GM12878 (cell line): ENCODE data around the gene SLC12A5. TPM values are rescaled to one million over a fixed set of nuclear protein-coding genes. Genes with fewer than 3 reads are reported as not detected.

Experiments
- BCL3 ChIP-seq: IDR thresholded peaks from 2 replicates; pipeline ENCODE4 v1.6.1; 2011; ENCODE audit warnings: borderline replicate concordance, low read depth, mild to moderate bottlenecking, moderate library complexity, low read length; ENCODE audit not compliant: insufficient read depth, poor library complexity, severe bottlenecking
- CHD1 ChIP-seq: IDR thresholded peaks from 2 replicates; pipeline ENCODE4 v1.6.1; 2012; ENCODE audit warnings: low read depth, low read length, improper control_type of control experiment
- EP300 ChIP-seq, 2 experiments: fragments of 150-350 bp in 1 of 2; IDR thresholded peaks; 2 replicates each; pipeline ENCODE4 v1.6.1; 2011 to 2012; ENCODE audit warnings: low read depth in 2 of 2, low read length in 2 of 2, borderline replicate concordance in 1 of 2, improper control_type of control experiment in 1 of 2, inconsistent platforms in 1 of 2; ENCODE audit not compliant: control insufficient read depth in 1 of 2
- ESRRA ChIP-seq: IDR thresholded peaks from 2 replicates; pipeline ENCODE4 v1.6.1; 2012; ENCODE audit warnings: mild to moderate bottlenecking, low read length, improper control_type of control experiment
- FOXM1 ChIP-seq: IDR thresholded peaks from 2 replicates; pipeline ENCODE4 v1.6.1; 2012; ENCODE audit warnings: low read depth, mild to moderate bottlenecking, inconsistent platforms, low read length, moderate library complexity
- IKZF1 ChIP-seq: fragments of 450-650 bp; conservative IDR thresholded peaks from 2 replicates; pipeline ENCODE4 v1.6.1; 2017; ENCODE audit warnings: antibody characterized with exemption, mild to moderate bottlenecking
- NFIC ChIP-seq: IDR thresholded peaks from 2 replicates; pipeline ENCODE4 v1.6.1; 2012; ENCODE audit warnings: low read depth, mild to moderate bottlenecking, inconsistent platforms, low read length, moderate library complexity
- NKRF ChIP-seq: fragments of 450-650 bp; conservative IDR thresholded peaks from 2 replicates; pipeline ENCODE4 v1.6.1; 2017; ENCODE audit warnings: mild to moderate bottlenecking, moderate library complexity
- NR2C2 ChIP-seq: IDR thresholded peaks from 2 replicates; pipeline ENCODE4 v1.6.1; 2011; ENCODE audit warnings: borderline replicate concordance, low read depth; ENCODE audit not compliant: control insufficient read depth, insufficient read length
- PAX8 ChIP-seq: fragments of 450-650 bp; IDR thresholded peaks from 2 replicates; pipeline ENCODE4 v1.6.1; 2017; ENCODE audit warnings: mild to moderate bottlenecking, moderate library complexity
- POLR2AphosphoS5 ChIP-seq: IDR thresholded peaks from 2 replicates; pipeline ENCODE4 v1.6.1; 2011; ENCODE audit warnings: mild to moderate bottlenecking, low read length, inconsistent platforms
- RCOR1 ChIP-seq: conservative IDR thresholded peaks from 2 replicates; pipeline ENCODE4 v1.6.1; 2012; ENCODE audit warnings: low read depth, low read length, improper control_type of control experiment
- SKIL ChIP-seq: fragments of 450-650 bp; IDR thresholded peaks from 2 replicates; pipeline ENCODE4 v1.6.1; 2017; ENCODE audit warnings: mild to moderate bottlenecking, low read depth, inconsistent platforms; ENCODE audit not compliant: poor library complexity, severe bottlenecking
- TCF12 ChIP-seq: IDR thresholded peaks from 2 replicates; pipeline ENCODE4 v1.6.1; 2011; ENCODE audit warnings: low read depth, mild to moderate bottlenecking, low read length
- TCF3 ChIP-seq: IDR thresholded peaks from 2 replicates; pipeline ENCODE4 v1.6.1; 2012; ENCODE audit warnings: low read depth, mild to moderate bottlenecking, low read length, borderline replicate concordance; ENCODE audit not compliant: insufficient read depth
- ZNF217 ChIP-seq: fragments of 450-650 bp; IDR thresholded peaks from 2 replicates; pipeline ENCODE4 v1.6.1; 2017; ENCODE audit warnings: antibody characterized with exemption, mild to moderate bottlenecking
- polyA plus RNA-seq, 11 experiments: library from polyadenylated mRNA; depleted of rRNA in 4 of 11; unstranded in 6 of 11; stranded (reverse) in 5 of 11; fragments of >200 nt; fragmentation: Nextera tagmentation in 4 of 11; fragmentation: Illumina TruSeq in 1 of 11; extraction: Ambion mirVana in 4 of 11; extraction: Trizol in 1 of 11; gene quantifications; 1 replicate in 1 of 11; 2 replicates in 10 of 11; pipeline versions ENCODE4 v1.2.1 to v1.2.3, GENCODE V29; 2011 to 2016; ENCODE audit warnings: inconsistent platforms in 2 of 11, missing spikeins in 2 of 11, low read depth in 1 of 11
- total RNA-seq, 4 experiments: library from RNA; depleted of rRNA in 3 of 4; stranded (reverse); fragments of >200 nt in 3 of 4; fragmentation: Illumina TruSeq in 1 of 4; extraction: Trizol in 1 of 4; gene quantifications; 2 replicates each; pipeline versions ENCODE4 v1.2.1 to v1.2.3, GENCODE V29; 2013 to 2021
- TF ChIP-seq, protein P1 (sequence below): fragments of 450-650 bp; IDR thresholded peaks from 2 replicates; pipeline ENCODE4 v1.6.1; 2016; ENCODE audit warnings: mild to moderate bottlenecking

The SLC12A5 gene
- total and polyA plus RNA-seq, 10 of the 15 experiments (the other 5 are each of a cell fraction or from before 2014, with no cell fraction given), result 0.26 to 2.7 (median 1.2) TPM

GRCh38 chr20:46013829-46014516 lies 15.0 kb upstream of the SLC12A5 start (continued):
- TF ChIP-seq FOXM1, result peak; percentile 10; the same call in 1 of the 2 replicates
- peak; percentile 83 for TF ChIP-seq TCF12
- TF ChIP-seq CHD1, result no peak
- TF ChIP-seq ZNF217, result 0 out of 2 replicates have a peak, but pooled peaks have one; percentile 35
- peak; percentile 91 for TF ChIP-seq IKZF1
- TF ChIP-seq NFIC, result no peak
- no peak for TF ChIP-seq POLR2AphosphoS5
- TF ChIP-seq PAX8, result no peak
- TF ChIP-seq NR2C2, result no peak
- TF ChIP-seq RCOR1, result 0 out of 2 replicates have a peak, but pooled peaks have one; percentile 75
- no peak for TF ChIP-seq ESRRA
- no peak for TF ChIP-seq EP300 (IDR thresholded peaks at IDR 0.05; ENCODE audit: borderline replicate concordance in 1 of 2, control insufficient read depth in 1 of 2, low read depth in 2 of 2, low read length in 2 of 2)
- no peak for TF ChIP-seq SKIL
- no peak for TF ChIP-seq BCL3
- TF ChIP-seq, protein P1, sequence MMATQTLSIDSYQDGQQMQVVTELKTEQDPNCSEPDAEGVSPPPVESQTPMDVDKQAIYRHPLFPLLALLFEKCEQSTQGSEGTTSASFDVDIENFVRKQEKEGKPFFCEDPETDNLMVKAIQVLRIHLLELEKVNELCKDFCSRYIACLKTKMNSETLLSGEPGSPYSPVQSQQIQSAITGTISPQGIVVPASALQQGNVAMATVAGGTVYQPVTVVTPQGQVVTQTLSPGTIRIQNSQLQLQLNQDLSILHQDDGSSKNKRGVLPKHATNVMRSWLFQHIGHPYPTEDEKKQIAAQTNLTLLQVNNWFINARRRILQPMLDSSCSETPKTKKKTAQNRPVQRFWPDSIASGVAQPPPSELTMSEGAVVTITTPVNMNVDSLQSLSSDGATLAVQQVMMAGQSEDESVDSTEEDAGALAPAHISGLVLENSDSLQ, result peak; percentile 51
- TF ChIP-seq NKRF, result no peak
- peak; percentile 45; the same call in 1 of the 2 replicates for TF ChIP-seq TCF3
